HEK293T (cell line): ENCODE results near the gene YY1.

Experiments
- ARNT ChIP-seq: fragments of 450-650 bp; IDR thresholded peaks from 2 replicates; pipeline ENCODE4 v1.6.1; 2017; ENCODE audit warnings: mild to moderate bottlenecking
- BHLHE40 ChIP-seq: fragments of 450-650 bp; IDR thresholded peaks from 2 replicates; pipeline ENCODE4 v1.6.1; 2016; ENCODE audit warnings: mild to moderate bottlenecking, moderate library complexity, borderline replicate concordance
- ELF4 ChIP-seq: fragments of 450-650 bp; IDR thresholded peaks from 2 replicates; pipeline ENCODE4 v1.6.1; 2017; ENCODE audit warnings: antibody characterized with exemption
- FOXK2 ChIP-seq: fragments of 450-650 bp; IDR thresholded peaks from 2 replicates; pipeline ENCODE4 v1.6.1; 2016; ENCODE audit warnings: mild to moderate bottlenecking
- FOXM1 ChIP-seq: fragments of 450-650 bp; IDR thresholded peaks from 2 replicates; pipeline ENCODE4 v1.6.1; 2017; ENCODE audit warnings: mild to moderate bottlenecking, borderline replicate concordance
- HDGF ChIP-seq: fragments of 450-650 bp; IDR thresholded peaks from 2 replicates; pipeline ENCODE4 v1.6.1; 2017; ENCODE audit warnings: antibody characterized with exemption, borderline replicate concordance
- L3MBTL2 ChIP-seq: fragments of 450-650 bp; conservative IDR thresholded peaks from 2 replicates; pipeline ENCODE4 v1.6.1; 2016; ENCODE audit warnings: mild to moderate bottlenecking
- LEF1 ChIP-seq: fragments of 450-650 bp; IDR thresholded peaks from 2 replicates; pipeline ENCODE4 v1.6.1; 2017; ENCODE audit warnings: mild to moderate bottlenecking, borderline replicate concordance
- PKNOX1 ChIP-seq: fragments of 450-650 bp; IDR thresholded peaks from 2 replicates; pipeline ENCODE4 v1.6.1; 2016
- SP1 ChIP-seq: fragments of 450-650 bp; IDR thresholded peaks from 2 replicates; pipeline ENCODE4 v1.6.1; 2017
- SUZ12 ChIP-seq: fragments of 450-650 bp; IDR thresholded peaks from 2 replicates; pipeline ENCODE4 v1.6.1; 2016; ENCODE audit warnings: mild to moderate bottlenecking
- TARDBP ChIP-seq: fragments of 450-650 bp; IDR thresholded peaks from 2 replicates; pipeline ENCODE4 v1.6.1; 2016
- ZNF384 ChIP-seq: fragments of 450-650 bp; IDR thresholded peaks from 2 replicates; pipeline ENCODE4 v1.6.1; 2016

- TF ChIP-seq HDGF (no peak), TARDBP (no peak), FOXK2 (no peak), BHLHE40 (no peak), PKNOX1 (no peak), SUZ12 (no peak), LEF1 (no peak), ZNF384 (no peak), ELF4 (no peak), ARNT (no peak), SP1 (no peak), FOXM1 (no peak), L3MBTL2 (no peak)
Observed at GRCh38 chr14:100317912-100318808, 79.2 kb downstream of the YY1 start.
